ENCODE measurements around the gene MEIKIN. TPM values are rescaled to one million over a fixed set of nuclear protein-coding genes. Genes with fewer than 3 reads are reported as not detected.

The MEIKIN gene
- polyA plus RNA-seq, 1 donor (not counting 4 experiments of a cell fraction or from before 2014, with no cell fraction given): not detected

DNA sequence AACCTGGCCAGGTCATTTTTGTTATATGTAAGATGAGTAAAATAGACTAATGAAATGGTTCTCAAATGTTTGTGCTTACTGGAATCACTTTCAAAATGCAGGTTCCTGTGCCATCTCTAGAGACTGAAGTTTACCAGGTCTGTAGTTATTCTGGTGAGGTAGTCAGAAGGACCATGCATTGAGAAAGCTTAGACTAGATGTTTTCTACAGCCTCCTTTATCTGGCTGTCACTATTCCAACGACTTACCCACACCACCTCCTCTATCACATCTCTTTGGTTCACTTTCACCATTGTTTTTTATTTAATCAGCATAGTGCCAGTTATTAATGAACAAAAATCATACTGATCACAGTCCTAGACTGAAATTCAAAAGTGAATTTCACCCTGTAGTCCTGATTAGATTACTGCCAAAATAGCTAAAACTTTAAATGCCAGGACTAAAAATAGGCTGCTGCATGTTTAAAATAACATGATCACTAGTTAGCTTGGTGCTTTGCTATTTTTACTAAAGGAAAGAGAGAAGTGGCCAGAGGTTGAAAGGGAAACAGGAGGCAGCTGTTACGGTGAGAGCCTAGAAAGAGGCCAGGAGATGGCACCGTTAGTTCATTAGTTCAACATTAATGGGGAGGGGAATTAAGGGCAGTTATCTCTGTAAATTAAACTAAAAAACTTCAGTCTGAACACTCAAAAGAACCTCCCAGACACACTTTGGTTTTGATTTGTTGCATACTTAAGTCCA lies 134.8 kb downstream of the MEIKIN start:
- dilution Hi-C loops (cut with MboI; ENCODE audit: extremely low pct_ligation_motif_present, low sequenced_read_pairs): no loop called here
- DNase-seq (ENCODE audit: low read depth, low spot score) (no peak), FAIRE-seq (no peak)
- H3K9me3 ChIP-seq (ENCODE audit: control insufficient read depth, low read depth, low read length): no peaks in the 10 kb centered on the region
- no peaks in the 10 kb centered on the region for H3K36me3 ChIP-seq (ENCODE audit: control insufficient read depth in 2 of 2, extremely low read depth in 1 of 2, insufficient read depth in 2 of 2, low read length in 2 of 2)
- H3K27me3 ChIP-seq (ENCODE audit: control insufficient read depth, extremely low read depth, insufficient read depth, low read length): no peaks in the 10 kb centered on the region
- H3K4me2 ChIP-seq (ENCODE audit: control insufficient read depth, extremely low read depth, insufficient read depth, low read depth, low read length): no peak overlapping the region
- no peaks in the 10 kb centered on the region for H3K79me2 ChIP-seq (ENCODE audit: control insufficient read depth, insufficient read depth, low read length)
- peaks cover 8% of the 10 kb centered on the region for H3K4me1 ChIP-seq (ENCODE audit: control insufficient read depth, extremely low read depth, insufficient read depth, low read length)
- no peaks in the 10 kb centered on the region for H3K9me1 ChIP-seq (ENCODE audit: control insufficient read depth, extremely low read depth, insufficient read depth, low read length)
- no peaks in the 10 kb centered on the region for H4K20me1 ChIP-seq (ENCODE audit: control insufficient read depth, extremely low read depth, insufficient read depth, low read length)
- H2AFZ ChIP-seq (ENCODE audit: control insufficient read depth, low read length): no peak overlapping the region
- no peak overlapping the region for H3K4me3 ChIP-seq (ENCODE audit: control insufficient read depth in 2 of 3, extremely low read depth in 1 of 3, insufficient read depth in 2 of 3, low read depth in 1 of 3, low read length in 3 of 3)
- no peak overlapping the region for H3K9ac ChIP-seq (ENCODE audit: control insufficient read depth, extremely low read depth, insufficient read depth, low read length)
- no peak for TF ChIP-seq EZH2 (IDR thresholded peaks at IDR 0.05; ENCODE audit: low read length)
- TF ChIP-seq, protein P1, sequence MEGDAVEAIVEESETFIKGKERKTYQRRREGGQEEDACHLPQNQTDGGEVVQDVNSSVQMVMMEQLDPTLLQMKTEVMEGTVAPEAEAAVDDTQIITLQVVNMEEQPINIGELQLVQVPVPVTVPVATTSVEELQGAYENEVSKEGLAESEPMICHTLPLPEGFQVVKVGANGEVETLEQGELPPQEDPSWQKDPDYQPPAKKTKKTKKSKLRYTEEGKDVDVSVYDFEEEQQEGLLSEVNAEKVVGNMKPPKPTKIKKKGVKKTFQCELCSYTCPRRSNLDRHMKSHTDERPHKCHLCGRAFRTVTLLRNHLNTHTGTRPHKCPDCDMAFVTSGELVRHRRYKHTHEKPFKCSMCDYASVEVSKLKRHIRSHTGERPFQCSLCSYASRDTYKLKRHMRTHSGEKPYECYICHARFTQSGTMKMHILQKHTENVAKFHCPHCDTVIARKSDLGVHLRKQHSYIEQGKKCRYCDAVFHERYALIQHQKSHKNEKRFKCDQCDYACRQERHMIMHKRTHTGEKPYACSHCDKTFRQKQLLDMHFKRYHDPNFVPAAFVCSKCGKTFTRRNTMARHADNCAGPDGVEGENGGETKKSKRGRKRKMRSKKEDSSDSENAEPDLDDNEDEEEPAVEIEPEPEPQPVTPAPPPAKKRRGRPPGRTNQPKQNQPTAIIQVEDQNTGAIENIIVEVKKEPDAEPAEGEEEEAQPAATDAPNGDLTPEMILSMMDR (optimal IDR thresholded peaks at IDR 0.05 in 1 of 3, IDR thresholded peaks at IDR 0.05 in 1 of 3, conservative IDR thresholded peaks at IDR 0.05 in 1 of 3; ENCODE audit: extremely low read depth in 1 of 3, insufficient read depth in 2 of 3, low read length in 3 of 3): peak in 2 of 3 experiments; percentile 14 to 52
- no peak overlapping the region for H3K27ac ChIP-seq (ENCODE audit: control insufficient read depth, insufficient read depth, low read length)

DNA sequence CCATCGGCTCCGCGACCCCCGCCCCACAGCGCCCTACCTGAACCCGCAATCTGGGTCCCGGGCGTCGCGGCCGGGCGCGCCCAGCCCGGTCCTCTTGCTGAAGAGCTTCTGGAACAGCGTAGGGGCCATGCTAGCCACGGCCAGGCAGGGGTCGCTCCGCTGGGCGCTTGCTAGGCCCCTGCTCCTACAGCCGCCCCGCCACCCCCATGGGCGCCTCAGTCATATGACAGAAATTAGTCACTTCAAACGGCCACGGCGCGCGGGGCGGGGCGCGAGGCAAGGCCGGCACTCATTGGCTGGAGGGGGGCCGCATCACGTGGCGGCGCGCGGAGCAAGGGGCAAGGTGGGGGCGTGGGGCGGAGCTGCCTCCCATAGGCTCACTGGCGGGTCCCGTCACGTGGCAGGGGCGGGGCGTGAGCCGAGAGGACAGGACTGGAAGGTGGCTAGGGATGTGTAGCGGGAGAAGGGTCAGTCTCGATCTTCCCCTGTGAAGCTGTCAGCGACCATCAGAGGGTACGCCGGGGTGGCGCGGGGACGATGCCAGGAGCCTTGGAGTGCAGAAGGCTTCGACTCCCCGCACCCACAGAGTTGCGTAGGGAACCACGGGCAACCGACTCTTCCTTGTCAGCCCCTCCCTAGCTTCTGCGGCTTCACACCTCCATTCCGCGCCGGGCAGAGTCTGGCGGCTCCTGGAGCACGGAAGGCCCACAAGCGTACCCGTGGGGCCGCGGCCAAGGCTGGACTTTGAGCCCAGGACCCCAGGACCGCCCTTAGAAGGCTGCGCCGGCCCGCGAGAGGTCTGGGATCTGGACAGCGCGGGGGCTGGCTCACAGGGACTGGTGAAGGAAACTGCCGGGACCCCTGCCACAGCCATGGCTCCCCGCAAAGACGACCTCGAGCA lies 148.4 kb downstream of the MEIKIN start, which contains the start of gene FNIP1:
TSS of gene FNIP1 (minus strand) at position 225 of the 901 bp plus-strand sequence. CDS start at position 129, 96 bp downstream.
- Histone ChIP-seq H4K20me1 (ENCODE audit: control insufficient read depth, extremely low read depth, insufficient read depth, low read length) (no peaks in the 10 kb centered on the region), H3K9me3 (ENCODE audit: control insufficient read depth, low read depth, low read length) (no peaks in the 10 kb centered on the region), H2AFZ (ENCODE audit: control insufficient read depth, low read length) (peak within 1 kb of the TSS; percentile 96), H3K9ac (ENCODE audit: control insufficient read depth, extremely low read depth, insufficient read depth, low read length) (peak within 1 kb of the TSS; percentile 99), H3K27me3 (ENCODE audit: control insufficient read depth, extremely low read depth, insufficient read depth, low read length) (no peaks in the 10 kb centered on the region), H3K27ac (ENCODE audit: control insufficient read depth, insufficient read depth, low read length) (peak within 1 kb of the TSS; percentile 97), H3K9me1 (ENCODE audit: control insufficient read depth, extremely low read depth, insufficient read depth, low read length) (peaks cover 3% of the 10 kb centered on the region), H3K36me3 (ENCODE audit: control insufficient read depth in 2 of 2, extremely low read depth in 1 of 2, insufficient read depth in 2 of 2, low read length in 2 of 2) (no peaks in the 10 kb centered on the region), H3K4me3 (ENCODE audit: control insufficient read depth in 2 of 3, extremely low read depth in 1 of 3, insufficient read depth in 2 of 3, low read depth in 1 of 3, low read length in 3 of 3) (peak within 1 kb of the TSS; percentile 92 to 100 (median 96)), H3K4me1 (ENCODE audit: control insufficient read depth, extremely low read depth, insufficient read depth, low read length) (peaks cover 11% of the 10 kb centered on the region), H3K4me2 (ENCODE audit: control insufficient read depth, extremely low read depth, insufficient read depth, low read depth, low read length) (peak within 1 kb of the TSS; percentile 96), H3K79me2 (ENCODE audit: control insufficient read depth, insufficient read depth, low read length) (peaks cover 44% of the 10 kb centered on the region)
- FAIRE-seq: no peak
- dilution Hi-C loops (cut with MboI; ENCODE audit: extremely low pct_ligation_motif_present, low sequenced_read_pairs): no loop called here
- no peak for TF ChIP-seq EZH2 (IDR thresholded peaks at IDR 0.05; ENCODE audit: low read length)
- TF ChIP-seq, protein P1 (optimal IDR thresholded peaks at IDR 0.05 in 1 of 3, IDR thresholded peaks at IDR 0.05 in 1 of 3, conservative IDR thresholded peaks at IDR 0.05 in 1 of 3; ENCODE audit: extremely low read depth in 1 of 3, insufficient read depth in 2 of 3, low read length in 3 of 3): no peak
- peak; percentile 81 for DNase-seq (ENCODE audit: low read depth, low spot score)

Data from keratinocyte (primary cell).